Measurements from ENCODE around the gene LRRC9.
"Not testable (repeated sequence)": the region's sequence is repeated elsewhere in the genome, so short reads cannot be mapped to it uniquely, and the experiment has no call there.

- TF ChIP-seq CTCF (conservative IDR thresholded peaks at IDR 0.05); ZFX (IDR thresholded peaks at IDR 0.05): not testable (repeated sequence)
Observed at GRCh38 chr14:59952141-59952540, 32.2 kb downstream of the LRRC9 start.
